HCT116 (cell line): ENCODE results near the gene MRPL18. TPM values are rescaled to one million over a fixed set of nuclear protein-coding genes. Genes with fewer than 3 reads are reported as not detected.

Experiments used
- ATAC-seq: fragments of 200-7000 bp; cut with Tn5 transposase; 2 replicates; pipeline ENCODE4 v1.9.1; 2020; ENCODE audit warnings: mild to moderate bottlenecking, moderate library complexity
- BruUV-seq: library from RNA; stranded (reverse); fragments of 400-500 nt; replicated peaks from 2 replicates; lab custom pipeline; 2021; lab: Mats Ljungman, UMichigan
- CTCF ChIA-PET: fragments of 300-600 bp; sonication (Branson Sonifier 250); formaldehyde crosslinking; loops from one replicate; lab custom pipeline; 2021; ENCODE audit warnings: antibody characterized with exemption; lab: Charles Lee
- POLR2A ChIA-PET: fragments of 300-600, 350-600 bp; sonication (Branson Sonifier 250); formaldehyde crosslinking; loops from one replicate; lab custom pipeline; 2021; ENCODE audit warnings: antibody characterized with exemption; lab: Charles Lee
- RAD21 ChIA-PET, 2 experiments: fragments of 300-600 bp; sonication (Branson Sonifier 250); formaldehyde crosslinking; loops; one replicate each; lab custom pipeline; 2023; ENCODE audit warnings: low total read pairs in 2 of 2; ENCODE audit not compliant: uncharacterized antibody in 2 of 2, unreplicated experiment in 2 of 2, low non-redundant PET in 1 of 2; lab: Charles Lee
- DNase-seq: peaks from one replicate; pipeline ENCODE4 v3.0.0-alpha.2; 2010; ENCODE audit warnings: low read depth, low spot score
- H2AFZ ChIP-seq: fragments of 200-600 bp; shearing (Covaris generic), sonication (generic); 2 replicates; pipeline ENCODE4 v1.6.1; 2017; ENCODE audit warnings: low read depth, mixed run types, mixed read lengths, antibody characterized with exemption, low read length; ENCODE audit not compliant: poor library complexity, severe bottlenecking
- H3K27ac ChIP-seq: 2 replicates; pipeline ENCODE4 v1.5.1; 2012; ENCODE audit warnings: low read depth, low read length
- H3K27me3 ChIP-seq: fragments of 200-600 bp; sonication (generic); 2 replicates; pipeline ENCODE4 v1.6.1; 2016; ENCODE audit warnings: mixed run types, low read length, mixed read lengths; ENCODE audit not compliant: insufficient read depth
- H3K36me3 ChIP-seq, 2 experiments: fragments of 200-500 bp in 1 of 2; fragments of 200-600 bp in 1 of 2; sonication (Bioruptor generic) in 1 of 2; sonication (generic) in 1 of 2; 2 replicates each; pipeline versions ENCODE4 v1.5.1 to v1.6.1; 2014 to 2016; ENCODE audit warnings: low read length in 2 of 2, inconsistent platforms in 1 of 2, mixed read lengths in 1 of 2, mixed run types in 1 of 2; ENCODE audit not compliant: insufficient read depth in 2 of 2, control insufficient read depth in 1 of 2
- H3K4me1 ChIP-seq, 2 experiments: fragments of 200-600 bp in 1 of 2; sonication (generic) in 1 of 2; 2 replicates each; pipeline versions ENCODE4 v1.5.1 to v1.6.1; 2012 to 2017; ENCODE audit warnings: low read length in 2 of 2, inconsistent platforms in 1 of 2, mild to moderate bottlenecking in 1 of 2, mixed read lengths in 1 of 2, mixed run types in 1 of 2, moderate library complexity in 1 of 2; ENCODE audit not compliant: insufficient read depth in 2 of 2, control insufficient read depth in 1 of 2
- H3K4me2 ChIP-seq: fragments of 200-600 bp; sonication (generic); 2 replicates; pipeline ENCODE4 v1.6.1; 2017; ENCODE audit warnings: mixed run types, low read length, mixed read lengths
- H3K4me3 ChIP-seq, 2 experiments: fragments of 200-600 bp in 1 of 2; sonication (generic) in 1 of 2; replicated peaks in 1 of 2; 2 replicates each; pipeline ENCODE4 v1.5.1; 2011 to 2016; ENCODE audit warnings: low read length in 2 of 2, control low read depth in 1 of 2, low read depth in 1 of 2, mild to moderate bottlenecking in 1 of 2, mixed read lengths in 1 of 2, mixed run types in 1 of 2
- H3K79me2 ChIP-seq: fragments of 200-600 bp; sonication (generic); 2 replicates; pipeline ENCODE4 v1.6.1; 2017; ENCODE audit warnings: mild to moderate bottlenecking, mixed run types, low read length, moderate library complexity, mixed read lengths; ENCODE audit not compliant: insufficient read depth
- H3K9ac ChIP-seq: fragments of 200-600 bp; sonication (generic); 2 replicates; pipeline ENCODE4 v1.6.1; 2016; ENCODE audit warnings: low read length, mixed read lengths
- H3K9me2 ChIP-seq: fragments of 200-600 bp; sonication (generic), shearing (Covaris generic); 2 replicates; pipeline ENCODE4 v1.6.1; 2017; ENCODE audit warnings: mixed run types, mild to moderate bottlenecking, moderate library complexity; ENCODE audit not compliant: insufficient read depth
- H3K9me3 ChIP-seq, 2 experiments: fragments of 200-500 bp in 1 of 2; fragments of 200-600 bp in 1 of 2; sonication (Bioruptor generic) in 1 of 2; sonication (generic) in 1 of 2; 2 replicates each; pipeline ENCODE4 v1.6.1; 2014 to 2017; ENCODE audit warnings: low read length in 2 of 2, mixed read lengths in 2 of 2, inconsistent platforms in 1 of 2, low read depth in 1 of 2, mild to moderate bottlenecking in 1 of 2, mixed run types in 1 of 2, moderate library complexity in 1 of 2; ENCODE audit not compliant: control insufficient read depth in 1 of 2, insufficient read depth in 1 of 2
- H4K20me1 ChIP-seq: fragments of 200-600 bp; sonication (generic), shearing (Covaris generic); 2 replicates; pipeline ENCODE4 v1.6.1; 2017; ENCODE audit warnings: mixed run types, mild to moderate bottlenecking, moderate library complexity; ENCODE audit not compliant: insufficient read depth
- ATF3 ChIP-seq: IDR thresholded peaks from 2 replicates; pipeline ENCODE4 v1.6.1; 2012
- POLR2A ChIP-seq: IDR thresholded peaks from 2 replicates; pipeline ENCODE4 v1.7.0; 2011; ENCODE audit warnings: borderline replicate concordance; ENCODE audit not compliant: insufficient read depth, insufficient read length; ENCODE audit errors: extremely low read depth
- POLR2AphosphoS5 ChIP-seq: IDR thresholded peaks from 2 replicates; pipeline ENCODE4 v1.6.1; 2011; ENCODE audit warnings: mild to moderate bottlenecking, low read depth, low read length, moderate library complexity
- SRF ChIP-seq: IDR thresholded peaks from 2 replicates; pipeline ENCODE4 v1.6.1; 2012; ENCODE audit warnings: low read depth
- ZBTB33 ChIP-seq: IDR thresholded peaks from 2 replicates; pipeline ENCODE4 v1.6.1; 2011; ENCODE audit warnings: mild to moderate bottlenecking, low read length, moderate library complexity; ENCODE audit not compliant: insufficient replicate concordance; ENCODE audit errors: extremely low read depth
- intact Hi-C: fragments of 100-400 bp; cut with micrococcal nuclease; formaldehyde crosslinking; loops from 2 replicates; pipeline ENCODE4 v1.10.0; 2022
- total RNA-seq: library from RNA; stranded (reverse); gene quantifications from one replicate; pipeline ENCODE4 v1.2.1, GENCODE V29; 2021; ENCODE audit not compliant: unreplicated experiment
- TF ChIP-seq, protein P1 (sequence below): IDR thresholded peaks from 2 replicates; pipeline ENCODE4 v1.6.1; 2012; ENCODE audit warnings: low read depth
- TF ChIP-seq, protein P2 (sequence below), 3 experiments: fragments of 200-600 bp in 1 of 3; sonication (generic) in 1 of 3; IDR thresholded peaks in 2 of 3; conservative IDR thresholded peaks in 1 of 3; 2 replicates each; pipeline ENCODE4 v1.5.1; 2012 to 2017; ENCODE audit warnings: low read depth in 2 of 3, low read length in 2 of 3, antibody characterized with exemption in 1 of 3, borderline replicate concordance in 1 of 3, control low read depth in 1 of 3, mild to moderate bottlenecking in 1 of 3, mixed read lengths in 1 of 3, mixed run types in 1 of 3, moderate library complexity in 1 of 3; ENCODE audit not compliant: insufficient read depth in 1 of 3

MRPL18 gene
- total RNA-seq, 1 experiment from 2014 or later = 106 TPM

GRCh38 chr6:159788276-159788675, 2.0 kb upstream of the MRPL18 start:
- RAD21 ChIA-PET = no interaction called here
- no peak for DNase-seq
- H3K27me3 ChIP-seq = no peaks in the 10 kb centered on the region
- BruUV-seq = TSS peak; percentile 39
- no peak for ATAC-seq
- H2AFZ ChIP-seq = no peak overlapping the region
- peak overlapping the region; percentile 70; the same call in 1 of the 2 replicates for H3K27ac ChIP-seq
- TF ChIP-seq, protein P1, sequence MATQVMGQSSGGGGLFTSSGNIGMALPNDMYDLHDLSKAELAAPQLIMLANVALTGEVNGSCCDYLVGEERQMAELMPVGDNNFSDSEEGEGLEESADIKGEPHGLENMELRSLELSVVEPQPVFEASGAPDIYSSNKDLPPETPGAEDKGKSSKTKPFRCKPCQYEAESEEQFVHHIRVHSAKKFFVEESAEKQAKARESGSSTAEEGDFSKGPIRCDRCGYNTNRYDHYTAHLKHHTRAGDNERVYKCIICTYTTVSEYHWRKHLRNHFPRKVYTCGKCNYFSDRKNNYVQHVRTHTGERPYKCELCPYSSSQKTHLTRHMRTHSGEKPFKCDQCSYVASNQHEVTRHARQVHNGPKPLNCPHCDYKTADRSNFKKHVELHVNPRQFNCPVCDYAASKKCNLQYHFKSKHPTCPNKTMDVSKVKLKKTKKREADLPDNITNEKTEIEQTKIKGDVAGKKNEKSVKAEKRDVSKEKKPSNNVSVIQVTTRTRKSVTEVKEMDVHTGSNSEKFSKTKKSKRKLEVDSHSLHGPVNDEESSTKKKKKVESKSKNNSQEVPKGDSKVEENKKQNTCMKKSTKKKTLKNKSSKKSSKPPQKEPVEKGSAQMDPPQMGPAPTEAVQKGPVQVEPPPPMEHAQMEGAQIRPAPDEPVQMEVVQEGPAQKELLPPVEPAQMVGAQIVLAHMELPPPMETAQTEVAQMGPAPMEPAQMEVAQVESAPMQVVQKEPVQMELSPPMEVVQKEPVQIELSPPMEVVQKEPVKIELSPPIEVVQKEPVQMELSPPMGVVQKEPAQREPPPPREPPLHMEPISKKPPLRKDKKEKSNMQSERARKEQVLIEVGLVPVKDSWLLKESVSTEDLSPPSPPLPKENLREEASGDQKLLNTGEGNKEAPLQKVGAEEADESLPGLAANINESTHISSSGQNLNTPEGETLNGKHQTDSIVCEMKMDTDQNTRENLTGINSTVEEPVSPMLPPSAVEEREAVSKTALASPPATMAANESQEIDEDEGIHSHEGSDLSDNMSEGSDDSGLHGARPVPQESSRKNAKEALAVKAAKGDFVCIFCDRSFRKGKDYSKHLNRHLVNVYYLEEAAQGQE = no peak
- no peak for TF ChIP-seq ZBTB33
- TF ChIP-seq, protein P2, sequence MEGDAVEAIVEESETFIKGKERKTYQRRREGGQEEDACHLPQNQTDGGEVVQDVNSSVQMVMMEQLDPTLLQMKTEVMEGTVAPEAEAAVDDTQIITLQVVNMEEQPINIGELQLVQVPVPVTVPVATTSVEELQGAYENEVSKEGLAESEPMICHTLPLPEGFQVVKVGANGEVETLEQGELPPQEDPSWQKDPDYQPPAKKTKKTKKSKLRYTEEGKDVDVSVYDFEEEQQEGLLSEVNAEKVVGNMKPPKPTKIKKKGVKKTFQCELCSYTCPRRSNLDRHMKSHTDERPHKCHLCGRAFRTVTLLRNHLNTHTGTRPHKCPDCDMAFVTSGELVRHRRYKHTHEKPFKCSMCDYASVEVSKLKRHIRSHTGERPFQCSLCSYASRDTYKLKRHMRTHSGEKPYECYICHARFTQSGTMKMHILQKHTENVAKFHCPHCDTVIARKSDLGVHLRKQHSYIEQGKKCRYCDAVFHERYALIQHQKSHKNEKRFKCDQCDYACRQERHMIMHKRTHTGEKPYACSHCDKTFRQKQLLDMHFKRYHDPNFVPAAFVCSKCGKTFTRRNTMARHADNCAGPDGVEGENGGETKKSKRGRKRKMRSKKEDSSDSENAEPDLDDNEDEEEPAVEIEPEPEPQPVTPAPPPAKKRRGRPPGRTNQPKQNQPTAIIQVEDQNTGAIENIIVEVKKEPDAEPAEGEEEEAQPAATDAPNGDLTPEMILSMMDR (IDR thresholded peaks at IDR 0.05 in 2 of 3, conservative IDR thresholded peaks at IDR 0.05 in 1 of 3; ENCODE audit: borderline replicate concordance in 1 of 3, insufficient read depth in 1 of 3, low read depth in 2 of 3, low read length in 2 of 3) = no peak
- no peak for TF ChIP-seq POLR2A
- TF ChIP-seq ATF3 = no peak
- TF ChIP-seq SRF = no peak
- TF ChIP-seq POLR2AphosphoS5 = no peak
- H3K36me3 ChIP-seq = peaks cover 35 to 62% of the 10 kb centered on the region in 2 experiments
- peaks cover 11 to 20% of the 10 kb centered on the region in 2 experiments; a peak in 3 of 4 replicates for H3K4me1 ChIP-seq
- H3K4me2 ChIP-seq = peak overlapping the region; percentile 89
- H3K9me2 ChIP-seq = no peaks in the 10 kb centered on the region
- peak overlapping the region; percentile 92 to 97 for H3K4me3 ChIP-seq
- H3K9ac ChIP-seq = peak overlapping the region; percentile 92
- CTCF ChIA-PET = no interaction called here
- peaks cover 92% of the 10 kb centered on the region for H3K79me2 ChIP-seq
- intact Hi-C loops = loop anchor here (2.0 to 5.0 kb wide), 2 partner anchors 25 to 179 kb away; partner anchors contain the start of genes ACAT2 and IGF2R
- H4K20me1 ChIP-seq = peaks cover 41% of the 10 kb centered on the region; the same call in 1 of the 2 replicates
- no peaks in the 10 kb centered on the region for H3K9me3 ChIP-seq
- POLR2A ChIA-PET = no interaction called here
